C4-2B (cell line): ENCODE measurements around the gene GRIA1.

ENCODE experiments used
- H3K27ac ChIP-seq: fragments of 450-650 bp; 2 replicates; pipeline ENCODE4 v1.5.1; 2017
- ZFX ChIP-seq: fragments of 450-650 bp; IDR thresholded peaks from 2 replicates; pipeline ENCODE4 v1.6.1; 2017
- TF ChIP-seq, protein P1 (sequence below): fragments of 450-650 bp; conservative IDR thresholded peaks from 2 replicates; pipeline ENCODE4 v1.5.1; 2017; ENCODE audit warnings: mild to moderate bottlenecking

The GRIA1 gene

DNA sequence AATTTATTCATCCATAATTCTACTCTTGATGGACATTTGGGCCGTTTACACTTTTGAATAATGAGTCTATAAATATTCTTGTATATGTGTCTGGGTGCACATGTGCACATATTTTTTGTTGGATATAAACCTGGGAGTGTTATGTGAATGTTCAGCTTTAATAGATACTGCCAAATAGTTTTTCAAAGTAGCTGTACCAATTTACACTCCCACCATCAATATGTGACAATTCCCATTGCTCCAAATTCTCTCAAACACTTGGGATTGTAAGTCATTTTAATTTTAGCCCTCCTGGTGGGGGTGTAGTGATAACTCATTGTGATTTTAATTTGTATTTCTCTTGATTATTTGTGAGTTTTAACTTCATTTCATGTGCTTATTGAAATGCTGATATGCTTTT, 114.9 kb downstream of the GRIA1 start:
- no peak for TF ChIP-seq ZFX
- TF ChIP-seq, protein P1, sequence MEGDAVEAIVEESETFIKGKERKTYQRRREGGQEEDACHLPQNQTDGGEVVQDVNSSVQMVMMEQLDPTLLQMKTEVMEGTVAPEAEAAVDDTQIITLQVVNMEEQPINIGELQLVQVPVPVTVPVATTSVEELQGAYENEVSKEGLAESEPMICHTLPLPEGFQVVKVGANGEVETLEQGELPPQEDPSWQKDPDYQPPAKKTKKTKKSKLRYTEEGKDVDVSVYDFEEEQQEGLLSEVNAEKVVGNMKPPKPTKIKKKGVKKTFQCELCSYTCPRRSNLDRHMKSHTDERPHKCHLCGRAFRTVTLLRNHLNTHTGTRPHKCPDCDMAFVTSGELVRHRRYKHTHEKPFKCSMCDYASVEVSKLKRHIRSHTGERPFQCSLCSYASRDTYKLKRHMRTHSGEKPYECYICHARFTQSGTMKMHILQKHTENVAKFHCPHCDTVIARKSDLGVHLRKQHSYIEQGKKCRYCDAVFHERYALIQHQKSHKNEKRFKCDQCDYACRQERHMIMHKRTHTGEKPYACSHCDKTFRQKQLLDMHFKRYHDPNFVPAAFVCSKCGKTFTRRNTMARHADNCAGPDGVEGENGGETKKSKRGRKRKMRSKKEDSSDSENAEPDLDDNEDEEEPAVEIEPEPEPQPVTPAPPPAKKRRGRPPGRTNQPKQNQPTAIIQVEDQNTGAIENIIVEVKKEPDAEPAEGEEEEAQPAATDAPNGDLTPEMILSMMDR = no peak
- no peak overlapping the region for H3K27ac ChIP-seq

GRCh38 chr5:153610009-153610408, 119.5 kb downstream of the GRIA1 start:
- TF ChIP-seq, protein P1 = no peak
- TF ChIP-seq ZFX = no peak
- H3K27ac ChIP-seq = no peak overlapping the region

DNA sequence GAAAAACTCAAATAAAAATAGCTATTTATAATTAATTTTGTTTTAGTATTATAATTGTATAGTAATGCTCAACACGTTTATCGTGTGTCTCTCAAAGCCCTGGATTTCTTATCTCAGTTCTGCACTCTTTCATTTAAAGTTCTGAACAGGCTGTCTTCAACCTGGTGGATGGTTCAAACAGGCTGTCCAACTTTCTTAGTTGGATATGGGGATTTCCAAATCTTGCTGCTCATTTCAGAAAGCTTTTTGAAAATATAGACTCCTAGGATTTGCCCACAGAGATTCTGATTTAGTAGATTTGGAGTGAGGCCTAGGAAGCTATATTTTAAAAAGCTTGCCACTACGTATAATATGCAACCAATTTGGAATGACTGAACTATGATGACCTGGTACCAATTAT, 120.3 kb downstream of the GRIA1 start:
- TF ChIP-seq, protein P1 = no peak
- no peak for TF ChIP-seq ZFX
- no peak overlapping the region for H3K27ac ChIP-seq

DNA sequence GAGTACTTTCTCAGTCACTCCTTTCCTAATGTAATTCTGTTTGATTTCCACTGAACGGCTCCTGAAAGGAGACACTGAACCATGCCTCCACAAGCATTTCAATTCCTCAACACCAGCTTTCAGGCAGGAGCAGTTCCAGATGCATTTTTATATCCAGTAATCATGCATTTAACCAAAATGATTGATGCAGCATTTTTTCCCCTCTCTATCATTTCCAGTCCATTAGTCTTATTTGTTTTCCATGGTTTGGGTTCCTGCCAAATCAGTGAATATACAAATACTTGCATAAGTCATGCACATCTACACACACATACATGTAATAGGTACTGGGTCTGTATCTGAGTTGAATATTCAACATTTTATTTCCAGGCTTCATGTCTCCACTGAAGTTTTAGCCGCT, 122.7 kb downstream of the GRIA1 start:
- TF ChIP-seq, protein P1 = no peak
- no peak for TF ChIP-seq ZFX
- no peak overlapping the region for H3K27ac ChIP-seq

GRCh38 chr5:153613672-153614071, 123.2 kb downstream of the GRIA1 start:
- no peak overlapping the region for H3K27ac ChIP-seq
- TF ChIP-seq, protein P1 = no peak
- no peak for TF ChIP-seq ZFX

DNA sequence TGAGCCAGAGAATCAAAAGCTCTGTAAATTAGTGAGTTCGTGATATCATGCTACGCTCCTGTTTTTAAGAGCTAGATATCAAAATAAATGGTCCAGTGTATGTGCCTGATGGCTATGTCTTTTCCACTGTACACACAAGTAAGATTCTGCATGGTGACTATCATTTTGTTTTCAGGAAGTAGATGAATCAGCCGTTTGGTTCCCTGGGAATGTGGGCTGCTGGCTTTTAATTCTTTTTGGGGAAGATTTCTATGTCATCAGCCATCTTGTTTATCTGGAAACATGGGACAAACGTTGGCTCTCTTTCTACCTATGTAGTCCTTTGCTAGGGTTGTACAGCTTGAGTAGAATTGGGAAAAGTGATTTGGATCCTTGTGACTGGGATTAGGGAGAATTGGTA, 126.7 kb downstream of the GRIA1 start:
- H3K27ac ChIP-seq = no peak overlapping the region
- TF ChIP-seq, protein P1 = no peak
- TF ChIP-seq ZFX = no peak

DNA sequence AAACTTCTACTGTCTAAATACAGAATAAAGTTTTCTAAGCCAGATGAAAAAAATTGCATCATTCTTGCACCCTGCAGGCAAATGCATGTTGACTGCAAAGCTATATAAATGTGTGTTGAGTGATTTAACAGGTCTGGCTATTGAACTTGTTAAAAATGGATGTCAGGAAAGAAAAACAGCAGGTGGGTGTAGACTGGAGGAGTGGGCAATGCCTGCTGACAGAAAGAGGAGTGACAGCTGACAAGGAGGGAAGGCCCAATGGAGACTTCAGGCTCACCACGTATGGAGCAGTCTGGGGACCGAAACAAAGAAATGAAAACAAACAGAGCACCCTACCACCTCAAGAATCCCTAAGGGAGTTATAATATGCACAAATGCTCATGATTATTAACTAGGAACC, 127.8 kb downstream of the GRIA1 start:
- TF ChIP-seq, protein P1 = no peak
- no peak overlapping the region for H3K27ac ChIP-seq
